Endothelial cell of umbilical vein (primary cell): ENCODE results near the gene NKX6-2. TPM values are rescaled to one million over a fixed set of nuclear protein-coding genes. Genes with fewer than 3 reads are reported as not detected.

Experiments
- BruUV-seq: library from RNA; stranded (reverse); fragments of 400-500 nt; replicated peaks from 2 replicates; lab custom pipeline; 2021; lab: Mats Ljungman, UMichigan
- CTCF ChIA-PET: fragments of 300-600, 350-600 bp; sonication (Branson Sonifier 250); formaldehyde crosslinking; loops from one replicate; lab custom pipeline; 2021; ENCODE audit warnings: antibody characterized with exemption, inconsistent platforms; lab: Charles Lee
- POLR2A ChIA-PET: fragments of 300-600, 350-600 bp; sonication (Branson Sonifier 250); formaldehyde crosslinking; loops from one replicate; lab custom pipeline; 2021; ENCODE audit warnings: antibody characterized with exemption, inconsistent platforms; lab: Charles Lee
- DNase-seq: peaks from one replicate; pipeline ENCODE4 v3.0.0-alpha.2; 2011; ENCODE audit warnings: low read depth, low spot score
- FAIRE-seq: peaks from 2 replicates; lab custom pipeline; 2011; peaks lifted over from hg19 to GRCh38; lab: Jason Lieb, UNC
- H2AFZ ChIP-seq: 2 replicates; pipeline ENCODE4 v1.6.0; 2012; ENCODE audit warnings: low read depth, low read length, control low read depth, inconsistent platforms
- H3K27ac ChIP-seq: 2 replicates; pipeline ENCODE4 v1.5.1; 2011; ENCODE audit warnings: low read depth, mild to moderate bottlenecking, control low read depth, low read length, moderate library complexity; ENCODE audit not compliant: insufficient read depth
- H3K27me3 ChIP-seq, 2 experiments: 2 replicates each; pipeline versions ENCODE4 v1.6.0 to v1.6.1; 2011; ENCODE audit warnings: low read length in 2 of 2, mixed read lengths in 1 of 2; ENCODE audit not compliant: control insufficient read depth in 2 of 2, insufficient read depth in 2 of 2
- H3K36me3 ChIP-seq, 2 experiments: 2 replicates in 1 of 2; 3 replicates in 1 of 2; pipeline ENCODE4 v1.5.1; 2011; ENCODE audit warnings: low read length in 2 of 2, mild to moderate bottlenecking in 1 of 2, moderate library complexity in 1 of 2; ENCODE audit not compliant: control insufficient read depth in 2 of 2, insufficient read depth in 2 of 2; ENCODE audit errors: extremely low read depth in 1 of 2
- H3K4me1 ChIP-seq: 3 replicates; pipeline ENCODE4 v1.5.1; 2011; ENCODE audit warnings: mild to moderate bottlenecking, low read length; ENCODE audit not compliant: control insufficient read depth, insufficient read depth; ENCODE audit errors: extremely low read depth
- H3K4me2 ChIP-seq: 2 replicates; pipeline ENCODE4 v1.6.1; 2011; ENCODE audit warnings: low read length, control low read depth, mixed read lengths; ENCODE audit not compliant: insufficient read depth
- H3K4me3 ChIP-seq, 3 experiments: fragments of 200-600 bp in 1 of 3; sonication (generic), shearing (Covaris generic) in 1 of 3; replicated peaks in 1 of 3; 2 replicates each; pipeline ENCODE4 v1.5.1; 2011 to 2016; ENCODE audit warnings: control low read depth in 3 of 3, low read length in 3 of 3, mild to moderate bottlenecking in 2 of 3, inconsistent platforms in 1 of 3, low read depth in 1 of 3, moderate library complexity in 1 of 3; ENCODE audit not compliant: insufficient read depth in 1 of 3
- H3K79me2 ChIP-seq: 2 replicates; pipeline ENCODE4 v1.6.0; 2012; ENCODE audit warnings: low read length, inconsistent platforms; ENCODE audit not compliant: control insufficient read depth, insufficient read depth
- H3K9ac ChIP-seq: replicated peaks from 2 replicates; pipeline ENCODE3; 2011; ENCODE audit warnings: low read length, control low read depth; ENCODE audit not compliant: insufficient read depth; ENCODE audit errors: extremely low read depth
- H3K9me1 ChIP-seq: replicated peaks from 3 replicates; pipeline ENCODE4 v1.6.0; 2011; ENCODE audit warnings: mild to moderate bottlenecking, low read length; ENCODE audit not compliant: control insufficient read depth, insufficient read depth; ENCODE audit errors: extremely low read depth
- H3K9me3 ChIP-seq: replicated peaks from 2 replicates; pipeline ENCODE4 v1.5.1; 2012; ENCODE audit warnings: low read length, inconsistent platforms; ENCODE audit not compliant: control insufficient read depth, insufficient read depth
- H4K20me1 ChIP-seq: replicated peaks from 2 replicates; pipeline ENCODE3; 2011; ENCODE audit warnings: mild to moderate bottlenecking, low read length; ENCODE audit not compliant: control insufficient read depth, insufficient read depth; ENCODE audit errors: extremely low read depth
- CTCF ChIP-seq, 2 donors: IDR thresholded peaks; 1 replicate in 1 of 2; 2 replicates in 1 of 2; pipeline ENCODE4 v1.5.1; 2011; ENCODE audit warnings: low read length in 2 of 2, mild to moderate bottlenecking in 2 of 2, moderate library complexity in 2 of 2, control low read depth in 1 of 2, inconsistent platforms in 1 of 2, low read depth in 1 of 2; ENCODE audit not compliant: insufficient read depth in 1 of 2; ENCODE audit errors: extremely low read depth in 1 of 2
- EZH2 ChIP-seq: IDR thresholded peaks from 2 replicates; pipeline ENCODE4 v1.6.1; 2012; ENCODE audit warnings: borderline replicate concordance, low read depth, mild to moderate bottlenecking, moderate library complexity, low read length, inconsistent platforms; ENCODE audit not compliant: severe bottlenecking
- FOS ChIP-seq: IDR thresholded peaks from 2 replicates; pipeline ENCODE4 v1.6.1; 2011; ENCODE audit warnings: mild to moderate bottlenecking, low read length, moderate library complexity, borderline replicate concordance; ENCODE audit not compliant: insufficient read depth
- GATA2 ChIP-seq: IDR thresholded peaks from 2 replicates; pipeline ENCODE4 v1.7.0; 2011; ENCODE audit warnings: low read depth, mild to moderate bottlenecking, moderate library complexity, mixed read lengths, low read length; ENCODE audit not compliant: insufficient read length, insufficient read depth
- JUN ChIP-seq: IDR thresholded peaks from 2 replicates; pipeline ENCODE4 v1.6.1; 2011; ENCODE audit warnings: borderline replicate concordance, low read depth; ENCODE audit not compliant: insufficient read length, insufficient read depth
- MAX ChIP-seq: IDR thresholded peaks from 2 replicates; pipeline ENCODE4 v1.6.1; 2011; ENCODE audit not compliant: insufficient read depth, insufficient read length
- MYC ChIP-seq: IDR thresholded peaks from one replicate; pipeline ENCODE4 v1.6.1; 2011; ENCODE audit warnings: mild to moderate bottlenecking, low read depth, low read length
- POLR2A ChIP-seq: IDR thresholded peaks from 2 replicates; pipeline ENCODE4 v1.6.1; 2012; ENCODE audit warnings: low read depth, mild to moderate bottlenecking, control low read depth, low read length
- POLR2AphosphoS5 ChIP-seq: IDR thresholded peaks from 2 replicates; pipeline ENCODE4 v1.6.1; 2012; ENCODE audit warnings: low read depth, mild to moderate bottlenecking, control low read depth, low read length, moderate library complexity; ENCODE audit not compliant: insufficient read depth
- dilution Hi-C: fragments of 300-500 bp; cut with MboI; formaldehyde crosslinking; loops from one replicate; pipeline ENCODE4 v1.15.0; 2019; ENCODE audit warnings: low sequenced_read_pairs; ENCODE audit not compliant: extremely low pct_ligation_motif_present
- intact Hi-C: fragments of 100-400 bp; cut with micrococcal nuclease; formaldehyde crosslinking; loops from one replicate; pipeline ENCODE4 v1.10.0; 2022
- polyA plus RNA-seq, 4 experiments: library from polyadenylated mRNA; depleted of rRNA in 3 of 4; stranded (reverse) in 3 of 4; unstranded in 1 of 4; fragments of >200 nt; gene quantifications; 2 replicates each; pipeline versions ENCODE4 v1.2.1 to v1.2.3, GENCODE V29; 2011 to 2012; ENCODE audit warnings: missing spikeins in 1 of 4
- total RNA-seq: library from RNA; stranded (reverse); gene quantifications from 2 replicates; pipeline ENCODE4 v1.2.3, GENCODE V29; 2021

The NKX6-2 gene
- total and polyA plus RNA-seq, 2 donors (not counting 3 experiments of a cell fraction or from before 2014, with no cell fraction given): not detected

GRCh38 chr10:132808383-132809231, 22.7 kb upstream of the NKX6-2 start:
- CTCF ChIA-PET: no interaction called here
- Histone ChIP-seq H3K36me3 (no peaks in the 10 kb centered on the region), H3K4me1 (no peaks in the 10 kb centered on the region), H3K79me2 (no peaks in the 10 kb centered on the region), H3K9me1 (no peaks in the 10 kb centered on the region), H2AFZ (no peak overlapping the region), H4K20me1 (no peaks in the 10 kb centered on the region), H3K9ac (no peak overlapping the region), H3K9me3 (no peaks in the 10 kb centered on the region), H3K27me3 (no peaks in the 10 kb centered on the region), H3K27ac (no peak overlapping the region), H3K4me3 (no peak overlapping the region), H3K4me2 (no peak overlapping the region)
- intact Hi-C loops: no loop called here
- dilution Hi-C loops: no loop called here
- no peak for FAIRE-seq
- TF ChIP-seq EZH2: no peak
- TF ChIP-seq GATA2: no peak
- no peak for TF ChIP-seq FOS
- no peak for TF ChIP-seq JUN
- no peak for TF ChIP-seq MAX
- TF ChIP-seq CTCF (IDR thresholded peaks at IDR 0.05; ENCODE audit: extremely low read depth in 1 of 2, insufficient read depth in 1 of 2, low read depth in 1 of 2, low read length in 2 of 2): no peak
- no peak for TF ChIP-seq POLR2A
- no peak for TF ChIP-seq POLR2AphosphoS5
- no peak for TF ChIP-seq MYC
- POLR2A ChIA-PET: no interaction called here
- no TSS peak for BruUV-seq
- DNase-seq: no peak
